Measurements from ENCODE around the gene TFB1M. TPM values are rescaled to one million over a fixed set of nuclear protein-coding genes. Genes with fewer than 3 reads are reported as not detected.

TFB1M gene
- total RNA-seq, 1 donor: 18.8 TPM

- H4K20me1 ChIP-seq (ENCODE audit: insufficient read depth, low read length): no peaks in the 10 kb centered on the region
- no peak overlapping the region for H3K4me3 ChIP-seq (ENCODE audit: insufficient read depth, low read length)
- no peaks in the 10 kb centered on the region for H3K9me3 ChIP-seq (ENCODE audit: low read depth, low read length)
- no peaks in the 10 kb centered on the region for H3K79me2 ChIP-seq (ENCODE audit: insufficient read depth, low read length)
- H3K27ac ChIP-seq (ENCODE audit: low read depth, low read length): no peak overlapping the region
- peaks cover 37% of the 10 kb centered on the region for H3K36me3 ChIP-seq (ENCODE audit: insufficient read depth, low read length)
- no peaks in the 10 kb centered on the region for H3K27me3 ChIP-seq (ENCODE audit: insufficient read depth, low read length)
- DNase-seq (ENCODE audit: insufficient read length, low spot score, missing footprints): no peak
- H2AFZ ChIP-seq (ENCODE audit: low read length): no peak overlapping the region
- peak; percentile 8 for TF ChIP-seq CTCF (IDR thresholded peaks at IDR 0.05; ENCODE audit: extremely low read depth, low read depth, low read length)
- peak overlapping the region; percentile 17 for H3K4me2 ChIP-seq (ENCODE audit: insufficient read depth, low read length)
- peaks cover 14% of the 10 kb centered on the region for H3K4me1 ChIP-seq (ENCODE audit: insufficient read depth, low read length)
Observed at GRCh38 chr6:155261111-155261900, 53.0 kb downstream of the TFB1M start.

GRCh38 chr6:155260686-155261085 lies 53.6 kb downstream of the TFB1M start:
- DNase-seq (ENCODE audit: insufficient read length, low spot score, missing footprints): no peak
- no peak overlapping the region for H3K4me2 ChIP-seq (ENCODE audit: insufficient read depth, low read length)
- peaks cover 14% of the 10 kb centered on the region for H3K4me1 ChIP-seq (ENCODE audit: insufficient read depth, low read length)
- H3K79me2 ChIP-seq (ENCODE audit: insufficient read depth, low read length): no peaks in the 10 kb centered on the region
- H2AFZ ChIP-seq (ENCODE audit: low read length): no peak overlapping the region
- no peaks in the 10 kb centered on the region for H3K27me3 ChIP-seq (ENCODE audit: insufficient read depth, low read length)
- no peak overlapping the region for H3K4me3 ChIP-seq (ENCODE audit: insufficient read depth, low read length)
- no peak for TF ChIP-seq CTCF (IDR thresholded peaks at IDR 0.05; ENCODE audit: extremely low read depth, low read depth, low read length)
- no peak overlapping the region for H3K27ac ChIP-seq (ENCODE audit: low read depth, low read length)
- no peaks in the 10 kb centered on the region for H3K9me3 ChIP-seq (ENCODE audit: low read depth, low read length)
- no peaks in the 10 kb centered on the region for H4K20me1 ChIP-seq (ENCODE audit: insufficient read depth, low read length)
- H3K36me3 ChIP-seq (ENCODE audit: insufficient read depth, low read length): peaks cover 43% of the 10 kb centered on the region

- TF ChIP-seq CTCF (IDR thresholded peaks at IDR 0.05; ENCODE audit: extremely low read depth, low read depth, low read length): no peak
- Histone ChIP-seq H3K79me2 (ENCODE audit: insufficient read depth, low read length) (no peaks in the 10 kb centered on the region), H3K4me1 (ENCODE audit: insufficient read depth, low read length) (peaks cover 12% of the 10 kb centered on the region), H3K4me3 (ENCODE audit: insufficient read depth, low read length) (no peak overlapping the region), H3K27me3 (ENCODE audit: insufficient read depth, low read length) (no peaks in the 10 kb centered on the region), H4K20me1 (ENCODE audit: insufficient read depth, low read length) (no peaks in the 10 kb centered on the region), H3K4me2 (ENCODE audit: insufficient read depth, low read length) (no peak overlapping the region), H3K36me3 (ENCODE audit: insufficient read depth, low read length) (peaks cover 46% of the 10 kb centered on the region), H2AFZ (ENCODE audit: low read length) (no peak overlapping the region), H3K27ac (ENCODE audit: low read depth, low read length) (no peak overlapping the region), H3K9me3 (ENCODE audit: low read depth, low read length) (no peaks in the 10 kb centered on the region)
- DNase-seq (ENCODE audit: insufficient read length, low spot score, missing footprints): no peak
Observed at GRCh38 chr6:155259897-155260296, 54.4 kb downstream of the TFB1M start.

- TF ChIP-seq CTCF (IDR thresholded peaks at IDR 0.05; ENCODE audit: extremely low read depth, low read depth, low read length): no peak
- no peaks in the 10 kb centered on the region for H3K79me2 ChIP-seq (ENCODE audit: insufficient read depth, low read length)
- H3K4me3 ChIP-seq (ENCODE audit: insufficient read depth, low read length): no peak overlapping the region
- no peak overlapping the region for H3K4me2 ChIP-seq (ENCODE audit: insufficient read depth, low read length)
- DNase-seq (ENCODE audit: insufficient read length, low spot score, missing footprints): no peak
- H4K20me1 ChIP-seq (ENCODE audit: insufficient read depth, low read length): no peaks in the 10 kb centered on the region
- H3K4me1 ChIP-seq (ENCODE audit: insufficient read depth, low read length): peaks cover 8% of the 10 kb centered on the region
- H3K9me3 ChIP-seq (ENCODE audit: low read depth, low read length): no peaks in the 10 kb centered on the region
- H3K27ac ChIP-seq (ENCODE audit: low read depth, low read length): no peak overlapping the region
- no peak overlapping the region for H2AFZ ChIP-seq (ENCODE audit: low read length)
- H3K36me3 ChIP-seq (ENCODE audit: insufficient read depth, low read length): peaks cover 52% of the 10 kb centered on the region
- no peaks in the 10 kb centered on the region for H3K27me3 ChIP-seq (ENCODE audit: insufficient read depth, low read length)
Observed at GRCh38 chr6:155259204-155259603, 55.1 kb downstream of the TFB1M start.
